Uterus (tissue), 4 donors: ENCODE results near the gene PPFIBP2. TPM values are rescaled to one million over a fixed set of nuclear protein-coding genes. Genes with fewer than 3 reads are reported as not detected.
A peak's percentile ranks its signal among the peaks of the same experiment; 100 is the strongest.

Experiments used
- DNase-seq, 2 donors: peaks; one replicate each; pipeline ENCODE4 v3.0.0-alpha.2; 2019 to 2020
- H3K27ac ChIP-seq, 2 donors: fragments of 200-600 bp; sonication (generic); 1 replicate in 1 of 2; 2 replicates in 1 of 2; pipeline ENCODE4 v1.5.1; 2016 to 2018
- H3K27me3 ChIP-seq, 2 donors: fragments of 200-600 bp; sonication (generic); one replicate each; pipeline ENCODE4 v1.5.1; 2018 to 2019; ENCODE audit warnings: control low read depth in 1 of 2
- H3K36me3 ChIP-seq, 2 donors: fragments of 200-600 bp; sonication (generic); one replicate each; pipeline ENCODE4 v1.5.1; 2019; ENCODE audit warnings: control low read depth in 1 of 2
- H3K4me1 ChIP-seq, 2 donors: fragments of 200-600 bp; sonication (generic); one replicate each; pipeline ENCODE4 v1.5.1; 2018 to 2019; ENCODE audit warnings: control low read depth in 1 of 2
- H3K4me3 ChIP-seq, 2 donors: fragments of 200-600 bp; sonication (generic); 1 replicate in 1 of 2; 2 replicates in 1 of 2; pipeline ENCODE4 v1.5.1; 2018 to 2019; ENCODE audit warnings: mild to moderate bottlenecking in 1 of 2
- H3K9me3 ChIP-seq, 2 donors: fragments of 200-600 bp; sonication (generic); one replicate each; pipeline ENCODE4 v1.5.1; 2019; ENCODE audit warnings: control low read depth in 1 of 2
- POLR2A ChIP-seq, 2 donors: fragments of 450-650 bp; IDR thresholded peaks; one replicate each; pipeline ENCODE4 v1.6.1; 2016; ENCODE audit warnings: antibody characterized with exemption in 2 of 2, mild to moderate bottlenecking in 1 of 2, moderate library complexity in 1 of 2
- intact Hi-C: fragments of 100-400 bp; cut with DNase I; formaldehyde crosslinking; loops from one replicate; pipeline ENCODE4 v1.15.1; 2023; ENCODE audit warnings: low total_unique reads
- total RNA-seq, 4 donors: library from RNA; depleted of rRNA in 3 of 4; stranded (reverse); fragments of >200 nt in 3 of 4; gene quantifications; one replicate each; pipeline versions ENCODE4 v1.1.0 to v1.2.4, GENCODE V29; 2014 to 2023
- TF ChIP-seq, protein P1 (sequence below), 4 experiments: fragments of 200-600 bp in 2 of 4; fragments of 450-650 bp in 2 of 4; sonication (generic) in 2 of 4; IDR thresholded peaks; one replicate each; pipeline ENCODE4 v1.5.1; 2016 to 2019; ENCODE audit warnings: antibody characterized with exemption in 4 of 4, mild to moderate bottlenecking in 2 of 4, moderate library complexity in 1 of 4
- donor health status: DM: yes; HTN: yes; CAD: no.

Gene PPFIBP2
- total RNA-seq, 4 donors from 2014 or later, result 2.1 to 36.2 (median 15.2) TPM

GRCh38 chr11:7480113-7480512 is 33.7 kb upstream of the PPFIBP2 start:
- Histone ChIP-seq H3K36me3 (no peaks in the 10 kb centered on the region), H3K9me3 (no peaks in the 10 kb centered on the region), H3K4me3 (no peak overlapping the region), H3K27me3 (no peaks in the 10 kb centered on the region), H3K4me1 (no peaks in the 10 kb centered on the region), H3K27ac (no peak overlapping the region)
- no peak for DNase-seq
- intact Hi-C loops, result no loop called here
- TF ChIP-seq, protein P1, sequence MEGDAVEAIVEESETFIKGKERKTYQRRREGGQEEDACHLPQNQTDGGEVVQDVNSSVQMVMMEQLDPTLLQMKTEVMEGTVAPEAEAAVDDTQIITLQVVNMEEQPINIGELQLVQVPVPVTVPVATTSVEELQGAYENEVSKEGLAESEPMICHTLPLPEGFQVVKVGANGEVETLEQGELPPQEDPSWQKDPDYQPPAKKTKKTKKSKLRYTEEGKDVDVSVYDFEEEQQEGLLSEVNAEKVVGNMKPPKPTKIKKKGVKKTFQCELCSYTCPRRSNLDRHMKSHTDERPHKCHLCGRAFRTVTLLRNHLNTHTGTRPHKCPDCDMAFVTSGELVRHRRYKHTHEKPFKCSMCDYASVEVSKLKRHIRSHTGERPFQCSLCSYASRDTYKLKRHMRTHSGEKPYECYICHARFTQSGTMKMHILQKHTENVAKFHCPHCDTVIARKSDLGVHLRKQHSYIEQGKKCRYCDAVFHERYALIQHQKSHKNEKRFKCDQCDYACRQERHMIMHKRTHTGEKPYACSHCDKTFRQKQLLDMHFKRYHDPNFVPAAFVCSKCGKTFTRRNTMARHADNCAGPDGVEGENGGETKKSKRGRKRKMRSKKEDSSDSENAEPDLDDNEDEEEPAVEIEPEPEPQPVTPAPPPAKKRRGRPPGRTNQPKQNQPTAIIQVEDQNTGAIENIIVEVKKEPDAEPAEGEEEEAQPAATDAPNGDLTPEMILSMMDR (IDR thresholded peaks at IDR 0.05), result no peak
- TF ChIP-seq POLR2A (IDR thresholded peaks at IDR 0.05), result no peak

- TF ChIP-seq, protein P1 (IDR thresholded peaks at IDR 0.05), result no peak
- no peak for TF ChIP-seq POLR2A (IDR thresholded peaks at IDR 0.05)
- Histone ChIP-seq H3K4me1 (peaks cover 0 to 6% of the 10 kb centered on the region in 2 donors), H3K4me3 (no peak overlapping the region), H3K27ac (peak overlapping the region; percentile 53 to 68), H3K27me3 (no peaks in the 10 kb centered on the region), H3K36me3 (no peaks in the 10 kb centered on the region), H3K9me3 (no peaks in the 10 kb centered on the region)
- no peak for DNase-seq
- intact Hi-C loops, result no loop called here
These were observed 29.7 kb upstream of the PPFIBP2 start for GRCh38 chr11:7484131-7484530.

- DNase-seq, result no peak
- no peak overlapping the region for H3K4me3 ChIP-seq
- H3K36me3 ChIP-seq, result no peaks in the 10 kb centered on the region
- H3K9me3 ChIP-seq, result no peaks in the 10 kb centered on the region
- TF ChIP-seq, protein P1 (IDR thresholded peaks at IDR 0.05), result no peak
- no peak for TF ChIP-seq POLR2A (IDR thresholded peaks at IDR 0.05)
- intact Hi-C loops, result no loop called here
- H3K27me3 ChIP-seq, result no peaks in the 10 kb centered on the region
- H3K27ac ChIP-seq, result peak overlapping the region; percentile 53 to 68
- peaks cover 0 to 6% of the 10 kb centered on the region in 2 donors for H3K4me1 ChIP-seq
These were observed 29.2 kb upstream of the PPFIBP2 start for GRCh38 chr11:7484645-7485044.

GRCh38 chr11:7485186-7486097 is 28.4 kb upstream of the PPFIBP2 start, which contains the start of gene OLFML1:
TSS of gene OLFML1 (plus strand) at chr11:7485506. CDS start at chr11:7485876, 370 bp downstream.
- intact Hi-C loops, result no loop called here
- no peaks in the 10 kb centered on the region for H3K9me3 ChIP-seq
- peak; percentile 37 to 39 for DNase-seq
- peaks cover 0 to 6% of the 10 kb centered on the region in 2 donors for H3K4me1 ChIP-seq
- no peaks in the 10 kb centered on the region for H3K27me3 ChIP-seq
- H3K27ac ChIP-seq, result peak within 1 kb of the TSS; percentile 53 to 68
- no peak for TF ChIP-seq POLR2A (IDR thresholded peaks at IDR 0.05)
- TF ChIP-seq, protein P1 (IDR thresholded peaks at IDR 0.05), result no peak
- peak within 1 kb of the TSS; percentile 16 to 32 for H3K4me3 ChIP-seq
- no peaks in the 10 kb centered on the region for H3K36me3 ChIP-seq

DNA sequence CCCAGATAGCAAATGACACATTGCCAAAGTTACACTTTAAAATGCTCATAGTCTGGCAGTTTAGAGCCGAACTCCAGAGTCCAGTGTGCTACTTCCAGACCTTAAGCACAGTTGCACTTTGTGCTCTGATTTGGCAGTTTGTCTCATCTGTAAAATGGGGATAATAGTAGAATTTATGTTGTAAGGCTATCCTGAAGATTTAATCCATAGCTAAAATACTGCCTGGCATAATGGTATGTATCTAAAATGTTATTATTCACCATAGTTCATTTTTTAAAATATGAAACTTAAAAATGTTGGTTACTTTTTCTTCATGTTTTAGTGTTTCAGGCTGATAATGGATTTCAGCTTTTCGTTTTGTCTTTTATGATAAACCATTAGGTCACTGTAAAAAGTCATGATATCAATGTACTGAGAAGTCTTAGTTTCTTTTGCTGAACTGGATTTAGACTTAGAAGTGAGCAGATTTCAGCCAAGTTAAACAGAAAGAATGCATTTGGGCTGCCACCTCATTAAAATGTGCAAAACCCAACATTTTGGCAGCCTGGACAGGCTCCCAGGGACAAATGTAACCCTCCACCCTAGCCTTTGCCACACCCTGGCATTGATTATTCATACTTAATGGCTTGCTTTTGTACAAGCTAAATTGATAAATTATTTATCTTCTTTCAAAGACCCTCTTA is 27.6 kb upstream of the PPFIBP2 start:
- no peaks in the 10 kb centered on the region for H3K27me3 ChIP-seq
- intact Hi-C loops, result no loop called here
- TF ChIP-seq, protein P1 (IDR thresholded peaks at IDR 0.05), result no peak
- TF ChIP-seq POLR2A (IDR thresholded peaks at IDR 0.05), result no peak
- no peaks in the 10 kb centered on the region for H3K36me3 ChIP-seq
- H3K9me3 ChIP-seq, result no peaks in the 10 kb centered on the region
- peak overlapping the region; percentile 53 to 68 for H3K27ac ChIP-seq
- H3K4me3 ChIP-seq, result peak overlapping the region; percentile 16 to 32
- peaks cover 0 to 6% of the 10 kb centered on the region in 2 donors for H3K4me1 ChIP-seq
- DNase-seq, result no peak
